IMR-90 (cell line): Measurements from ENCODE around the gene PTPRU. TPM values are rescaled to one million over a fixed set of nuclear protein-coding genes. Genes with fewer than 3 reads are reported as not detected.
A peak's percentile ranks its signal among the peaks of the same experiment; 100 is the strongest.

Experiments used
- ATAC-seq: fragments of 200-7000 bp; cut with Tn5 transposase; 2 replicates; pipeline ENCODE4 v1.9.1; 2020; ENCODE audit warnings: low read depth, mild to moderate bottlenecking, moderate library complexity
- BruUV-seq: library from RNA; stranded (reverse); fragments of 400-500 nt; replicated peaks from 2 replicates; lab custom pipeline; 2021; lab: Mats Ljungman, UMichigan
- CTCF ChIA-PET: fragments of 300-600 bp; formaldehyde crosslinking; extraction: SDS; loops from one replicate; lab custom pipeline; 2021; ENCODE audit warnings: antibody characterized with exemption; lab: Yijun Ruan, JAX
- POLR2A ChIA-PET: fragments of 300-600 bp; sonication (Branson Sonifier 250); formaldehyde crosslinking; loops from one replicate; lab custom pipeline; 2022; ENCODE audit warnings: antibody characterized with exemption; ENCODE audit not compliant: unreplicated experiment; lab: Charles Lee
- DNase-seq: peaks from one replicate; pipeline ENCODE4 v3.0.0; 2013
- H2AFZ ChIP-seq: replicated peaks from 2 replicates; pipeline ENCODE3; 2013; ENCODE audit warnings: low read length, mild to moderate bottlenecking; ENCODE audit not compliant: poor library complexity
- H2AK5ac ChIP-seq: 2 replicates; pipeline ENCODE4 v1.6.1; 2013; ENCODE audit warnings: low read depth, low read length, inconsistent platforms
- H2AK9ac ChIP-seq: replicated peaks from 2 replicates; pipeline ENCODE3; 2013; ENCODE audit warnings: mild to moderate bottlenecking, low read depth, low read length, moderate library complexity; ENCODE audit not compliant: poor library complexity
- H2BK120ac ChIP-seq: 2 replicates; pipeline ENCODE4 v1.6.1; 2013; ENCODE audit warnings: low read depth, low read length, inconsistent platforms
- H2BK15ac ChIP-seq: 3 replicates; pipeline ENCODE4 v1.6.1; 2013; ENCODE audit warnings: low read depth, low read length, inconsistent platforms
- H2BK20ac ChIP-seq: 2 replicates; pipeline ENCODE4 v1.6.1; 2013; ENCODE audit warnings: low read depth, mild to moderate bottlenecking, inconsistent platforms, low read length, moderate library complexity
- H2BK5ac ChIP-seq: 2 replicates; pipeline ENCODE4 v1.6.1; 2013; ENCODE audit warnings: mild to moderate bottlenecking, low read depth, low read length, inconsistent platforms; ENCODE audit not compliant: poor library complexity, severe bottlenecking
- H3K14ac ChIP-seq: replicated peaks from 2 replicates; pipeline ENCODE4 v1.6.1; 2013; ENCODE audit warnings: low read depth, low read length, inconsistent platforms
- H3K18ac ChIP-seq: 2 replicates; pipeline ENCODE4 v1.6.1; 2013; ENCODE audit warnings: low read depth, low read length, control low read depth
- H3K23ac ChIP-seq: 2 replicates; pipeline ENCODE4 v1.6.1; 2013; ENCODE audit warnings: low read depth, low read length, inconsistent platforms
- H3K27ac ChIP-seq: 2 replicates; pipeline ENCODE4 v1.5.1; 2013; ENCODE audit warnings: mild to moderate bottlenecking, control low read depth, low read length; ENCODE audit not compliant: insufficient read depth
- H3K27me3 ChIP-seq: 2 replicates; pipeline ENCODE4 v1.6.1; 2013; ENCODE audit warnings: low read length; ENCODE audit not compliant: control insufficient read depth, insufficient read depth
- H3K36me3 ChIP-seq: 2 replicates; pipeline ENCODE4 v1.6.1; 2013; ENCODE audit warnings: low read length, mixed read lengths; ENCODE audit not compliant: control insufficient read depth, insufficient read depth
- H3K4ac ChIP-seq: 2 replicates; pipeline ENCODE4 v1.6.1; 2013; ENCODE audit warnings: low read depth, low read length, inconsistent platforms
- H3K4me1 ChIP-seq: 2 replicates; pipeline ENCODE4 v1.6.1; 2013; ENCODE audit warnings: low read length, mixed read lengths; ENCODE audit not compliant: control insufficient read depth, insufficient read depth
- H3K4me2 ChIP-seq: 2 replicates; pipeline ENCODE4 v1.6.1; 2013; ENCODE audit warnings: low read depth, mild to moderate bottlenecking, control low read depth, low read length, moderate library complexity
- H3K4me3 ChIP-seq: 2 replicates; pipeline ENCODE4 v1.5.1; 2013; ENCODE audit warnings: low read depth, mild to moderate bottlenecking, control low read depth, low read length, moderate library complexity; ENCODE audit not compliant: insufficient read depth
- H3K56ac ChIP-seq: 2 replicates; pipeline ENCODE4 v1.6.1; 2013; ENCODE audit warnings: low read length, inconsistent platforms; ENCODE audit not compliant: insufficient read depth; ENCODE audit errors: extremely low read depth
- H3K79me1 ChIP-seq, 2 experiments: 2 replicates each; pipeline ENCODE4 v1.6.1; 2013; ENCODE audit warnings: low read length in 2 of 2, inconsistent platforms in 1 of 2, low read depth in 1 of 2
- H3K9ac ChIP-seq: 2 replicates; pipeline ENCODE4 v1.6.1; 2013; ENCODE audit warnings: low read depth, low read length, control low read depth
- H3K9me1 ChIP-seq: 2 replicates; pipeline ENCODE4 v1.6.1; 2013; ENCODE audit warnings: low read length, inconsistent platforms; ENCODE audit not compliant: insufficient read depth
- H3K9me3 ChIP-seq: 2 replicates; pipeline ENCODE4 v1.6.1; 2013; ENCODE audit warnings: low read length; ENCODE audit not compliant: control insufficient read depth, insufficient read depth
- H4K20me1 ChIP-seq: 2 replicates; pipeline ENCODE4 v1.6.1; 2013; ENCODE audit warnings: low read length, inconsistent platforms; ENCODE audit not compliant: insufficient read depth
- H4K5ac ChIP-seq: 2 replicates; pipeline ENCODE4 v1.6.1; 2013; ENCODE audit warnings: mild to moderate bottlenecking, low read depth, low read length, control low read depth
- H4K8ac ChIP-seq, 2 experiments: 2 replicates each; pipeline ENCODE4 v1.6.1; 2013; ENCODE audit warnings: low read depth in 2 of 2, low read length in 2 of 2, control low read depth in 1 of 2, inconsistent platforms in 1 of 2
- H4K91ac ChIP-seq: 2 replicates; pipeline ENCODE4 v1.6.1; 2013; ENCODE audit warnings: low read depth, low read length, inconsistent platforms; ENCODE audit not compliant: insufficient read depth
- BHLHE40 ChIP-seq: fragments of 150-350 bp; IDR thresholded peaks from 2 replicates; pipeline ENCODE4 v1.6.1; 2016; ENCODE audit warnings: mild to moderate bottlenecking, low read depth, low read length
- CEBPB ChIP-seq: IDR thresholded peaks from 2 replicates; pipeline ENCODE4 v1.6.1; 2012; ENCODE audit warnings: low read depth, low read length, improper control_type of control experiment
- MAZ ChIP-seq: IDR thresholded peaks from 2 replicates; pipeline ENCODE4 v1.6.1; 2012; ENCODE audit warnings: low read depth, mild to moderate bottlenecking, low read length, improper control_type of control experiment, moderate library complexity, borderline replicate concordance
- MXI1 ChIP-seq: IDR thresholded peaks from 2 replicates; pipeline ENCODE4 v1.6.1; 2012; ENCODE audit warnings: low read depth, mild to moderate bottlenecking, low read length, moderate library complexity, borderline replicate concordance
- SMC3 ChIP-seq: fragments of 150-350 bp; IDR thresholded peaks from 2 replicates; pipeline ENCODE4 v1.6.1; 2016; ENCODE audit warnings: low read depth, mild to moderate bottlenecking, antibody characterized with exemption, low read length, moderate library complexity
- WGBS, 2 experiments: methylation state at CpG; one replicate each; pipeline versions ENCODE4 v1.1.5 to v1.1.7; 2013; ENCODE audit warnings: missing lambda C conversion rate in 2 of 2; ENCODE audit not compliant: insufficient read length in 1 of 2; ENCODE audit errors: extremely low coverage in 2 of 2; 5-methylcytosine and 5-hydroxymethylcytosine counted together
- dilution Hi-C: fragments of 300-500 bp; cut with HindIII; formaldehyde crosslinking; loops from one replicate; pipeline ENCODE4 v1.14.3; 2018; ENCODE audit warnings: low sequenced_read_pairs; ENCODE audit not compliant: unreplicated experiment
- in situ Hi-C: fragments of 300-500 bp; cut with MboI; formaldehyde crosslinking; loops from 3 replicates; pipeline ENCODE4 v1.14.3; 2019; ENCODE audit warnings: low sequenced_read_pairs, inconsistent platforms, mixed read lengths
- intact Hi-C: fragments of 100-400 bp; cut with micrococcal nuclease; formaldehyde crosslinking; loops from 2 replicates; pipeline ENCODE4 v1.10.0; 2022
- polyA plus RNA-seq, 3 experiments: library from polyadenylated mRNA; depleted of rRNA; stranded (reverse); fragments of >200 nt; gene quantifications; 2 replicates each; pipeline ENCODE4 v1.2.3, GENCODE V29; 2012; ENCODE audit warnings: low replicate concordance in 1 of 3
- total RNA-seq: library from RNA; depleted of rRNA; stranded (reverse); fragments of >200 nt; gene quantifications from 2 replicates; pipeline ENCODE4 v1.2.3, GENCODE V29; 2012

PTPRU gene
- total and polyA plus RNA-seq, 2 of the 4 experiments (the other 2 are of a cell fraction), result 7.0 to 10.7 TPM

GRCh38 chr1:29237129-29237821, 953 bp downstream of the PTPRU start:
- DNase-seq (peak; percentile 45), ATAC-seq (peak; percentile 49)
- Histone ChIP-seq H3K23ac (peak overlapping the region; percentile 89), H3K18ac (peak overlapping the region; percentile 56), H4K5ac (peak overlapping the region; percentile 68), H3K27me3 (peaks cover 4% of the 10 kb centered on the region; the same call in 1 of the 2 replicates), H4K8ac (peak overlapping the region; percentile 8 to 54; a peak in 3 of 4 replicates), H4K91ac (peak overlapping the region; percentile 37), H2BK15ac (peak overlapping the region; percentile 12; the same call in 2 of the 3 replicates), H2BK5ac (peak overlapping the region; percentile 5), H3K36me3 (no peaks in the 10 kb centered on the region), H3K4me1 (peaks cover 12% of the 10 kb centered on the region), H4K20me1 (no peaks in the 10 kb centered on the region), H3K79me1 (peaks cover 3 to 5% of the 10 kb centered on the region in 2 experiments; a peak in 2 of 4 replicates), H3K9me1 (no peaks in the 10 kb centered on the region), H3K27ac (peak overlapping the region; percentile 3; the same call in 1 of the 2 replicates), H2BK20ac (no peak overlapping the region), H3K4me2 (peak overlapping the region; percentile 99), H3K56ac (0 out of 2 replicates have a peak overlapping the region, but pooled peaks have one; percentile 22), H3K4me3 (peak overlapping the region; percentile 61), H3K14ac (peak overlapping the region; percentile 87), H2AK9ac (peak overlapping the region; percentile 97), H2AK5ac (peak overlapping the region; percentile 63), H2AFZ (peak overlapping the region; percentile 98), H3K9ac (peak overlapping the region; percentile 77), H3K9me3 (no peaks in the 10 kb centered on the region), H3K4ac (peak overlapping the region; percentile 71), H2BK120ac (peak overlapping the region; percentile 44)
- in situ Hi-C loops (loop anchor here (10.0 kb wide), 1 partner anchor 1478 kb away; no protein-coding TSS in a partner anchor), dilution Hi-C loops (no loop called here), intact Hi-C loops (loop anchor here (2.0 to 5.0 kb wide), 3 partner anchors 555 to 1472 kb away; no protein-coding TSS in a partner anchor)
- TF ChIP-seq BHLHE40, result peak; percentile 12; the same call in 1 of the 2 replicates
- peak; percentile 26; the same call in 1 of the 2 replicates for TF ChIP-seq MAZ
- peak; percentile 58 for TF ChIP-seq CEBPB
- TF ChIP-seq SMC3, result no peak
- peak; percentile 16; the same call in 1 of the 2 replicates for TF ChIP-seq MXI1
- WGBS, 2 experiments, result 1% methylated on average over 34 of the region's 79 CpGs; no CpG with 5 or more reads in 1 of the 2 experiments
- BruUV-seq, result no TSS peak
- CTCF ChIA-PET, result no interaction called here
- POLR2A ChIA-PET, result no interaction called here
